ENCODE data around the gene AGPAT1. TPM values are rescaled to one million over a fixed set of nuclear protein-coding genes. Genes with fewer than 3 reads are reported as not detected.
"Not testable (repeated sequence)": the region's sequence is repeated elsewhere in the genome, so short reads cannot be mapped to it uniquely, and the experiment has no call there.

The AGPAT1 gene
- 10 to 100 TPM; 54.8 to 58.1 TPM for total RNA-seq
- long read RNA-seq, transcript AGPAT1-206 (7 exons, 2,496 nt), result major isoform, 6 of 15 reads
- long read RNA-seq, partial matches to known transcripts, result 3 of 15 reads
- long read RNA-seq, other reads (novel, unspliced or antisense), result 2 of 15 reads

- peak; percentile 97 for DNase-seq
- peak; percentile 73 to 78 for ATAC-seq
- intact Hi-C loops (cut with DNase I), result no loop called here
These were observed at the start of gene AGPAT1 for GRCh38 chr6:32175711-32176475. Gene AGPAT1, minus strand, starts transcription at chr6:32176084. Its CDS starts 4,588 bp downstream, at chr6:32171496.

- DNase-seq, result no peak
- ATAC-seq, result no peak
- intact Hi-C loops (cut with DNase I), result no loop called here
These were observed 48.8 kb upstream of the AGPAT1 start for GRCh38 chr6:32224696-32225095.

GRCh38 chr6:32223258-32224235 is 47.7 kb upstream of the AGPAT1 start, which contains the start of gene NOTCH4:
Gene NOTCH4, minus strand, starts transcription at chr6:32224067. Its CDS starts 139 bp downstream, at chr6:32223928.
- peak; percentile 41 for DNase-seq
- intact Hi-C loops (cut with DNase I), result no loop called here
- ATAC-seq, result peak; percentile 52 to 66

GRCh38 chr6:32222333-32223230 is 46.7 kb upstream of the AGPAT1 start:
- intact Hi-C loops (cut with DNase I), result no loop called here
- ATAC-seq (no peak), DNase-seq (no peak)

- intact Hi-C loops (cut with DNase I), result no loop called here
- ATAC-seq, result no peak
These were observed 44.1 kb upstream of the AGPAT1 start for GRCh38 chr6:32220021-32220420.

GRCh38 chr6:32218167-32218566 is 42.3 kb upstream of the AGPAT1 start:
- intact Hi-C loops (cut with DNase I), result no loop called here
- ATAC-seq (no peak), DNase-seq (no peak)

More at GRCh38 chr6:32220021-32220420, 44.1 kb upstream of the AGPAT1 start:
- DNase-seq, result no peak

- intact Hi-C loops (cut with DNase I), result no loop called here
- no peak for DNase-seq
- no peak for ATAC-seq
These were observed 41.1 kb upstream of the AGPAT1 start for GRCh38 chr6:32216998-32217397.

GRCh38 chr6:32216285-32216684 is 40.4 kb upstream of the AGPAT1 start:
- no peak for DNase-seq
- no peak for ATAC-seq
- intact Hi-C loops (cut with DNase I), result no loop called here

GRCh38 chr6:32215617-32216016 is 39.7 kb upstream of the AGPAT1 start:
- ATAC-seq (no peak), DNase-seq (no peak)
- intact Hi-C loops (cut with DNase I), result no loop called here

GRCh38 chr6:32214126-32214525 is 38.2 kb upstream of the AGPAT1 start:
- no peak for ATAC-seq
- DNase-seq, result no peak
- intact Hi-C loops (cut with DNase I), result no loop called here

GRCh38 chr6:32213649-32214048 is 37.8 kb upstream of the AGPAT1 start:
- ATAC-seq (no peak), DNase-seq (no peak)
- intact Hi-C loops (cut with DNase I), result no loop called here

- intact Hi-C loops (cut with DNase I), result no loop called here
- ATAC-seq (no peak), DNase-seq (no peak)
These were observed 36.3 kb upstream of the AGPAT1 start for GRCh38 chr6:32212076-32212760.

GRCh38 chr6:32211432-32211831 is 35.5 kb upstream of the AGPAT1 start:
- ATAC-seq; DNase-seq; intact Hi-C loops (cut with DNase I): not testable (repeated sequence)

GRCh38 chr6:32210191-32210601 is 34.3 kb upstream of the AGPAT1 start:
- ATAC-seq (no peak), DNase-seq (no peak)
- intact Hi-C loops (cut with DNase I), result no loop called here

GRCh38 chr6:32208996-32209395 is 33.1 kb upstream of the AGPAT1 start:
- ATAC-seq (no peak), DNase-seq (no peak)
- intact Hi-C loops (cut with DNase I), result no loop called here

- intact Hi-C loops (cut with DNase I), result no loop called here
- ATAC-seq (no peak), DNase-seq (no peak)
These were observed 28.4 kb upstream of the AGPAT1 start for GRCh38 chr6:32204268-32204715.

- DNase-seq (no peak), ATAC-seq (no peak)
- intact Hi-C loops (cut with DNase I), result no loop called here
These were observed 27.8 kb upstream of the AGPAT1 start for GRCh38 chr6:32203426-32204267.

Measured in left cardiac atrium (tissue), 4 donors.